ENCODE data around the gene FZD10. TPM values are rescaled to one million over a fixed set of nuclear protein-coding genes. Genes with fewer than 3 reads are reported as not detected.

FZD10 gene
- total RNA-seq, 1 experiment from 2014 or later: not detected

GRCh38 chr12:130122356-130122755 is 39.9 kb upstream of the FZD10 start:
- intact Hi-C loops (cut with micrococcal nuclease): no loop called here
- no TSS peak for BruUV-seq (replicated peaks)
- Histone ChIP-seq H4K20me1 (ENCODE audit: insufficient read depth) (no peaks in the 10 kb centered on the region), H3K4me3 (replicated peaks in 1 of 2; ENCODE audit: low read depth in 1 of 2, low read length in 2 of 2) (no peak overlapping the region), H2AFZ (ENCODE audit: low read depth, low read length, poor library complexity, severe bottlenecking) (no peak overlapping the region), H3K9ac (ENCODE audit: low read length) (no peak overlapping the region), H3K27ac (ENCODE audit: low read depth, low read length) (no peak overlapping the region), H3K4me2 (ENCODE audit: low read length) (no peak overlapping the region), H3K4me1 (ENCODE audit: control insufficient read depth in 1 of 2, insufficient read depth in 2 of 2, low read length in 2 of 2) (no peaks in the 10 kb centered on the region), H3K27me3 (ENCODE audit: insufficient read depth, low read length) (no peaks in the 10 kb centered on the region), H3K9me2 (ENCODE audit: insufficient read depth) (no peaks in the 10 kb centered on the region), H3K36me3 (ENCODE audit: control insufficient read depth in 1 of 2, insufficient read depth in 2 of 2, low read length in 2 of 2) (no peaks in the 10 kb centered on the region), H3K9me3 (ENCODE audit: control insufficient read depth in 1 of 2, insufficient read depth in 1 of 2, low read depth in 1 of 2, low read length in 2 of 2) (peaks cover 0 to 11% of the 10 kb centered on the region in 2 experiments; a peak in 2 of 4 replicates), H3K79me2 (ENCODE audit: insufficient read depth, low read length) (no peaks in the 10 kb centered on the region)
- no peak for ATAC-seq
- CTCF ChIA-PET: no interaction called here
- DNase-seq (ENCODE audit: low read depth, low spot score): no peak
- RAD21 ChIA-PET (ENCODE audit: low non-redundant PET in 1 of 2, low total read pairs in 2 of 2, uncharacterized antibody in 2 of 2, unreplicated experiment in 2 of 2): no interaction called here
- POLR2A ChIA-PET: no interaction called here
- no peak for TF ChIP-seq SRF (IDR thresholded peaks at IDR 0.05; ENCODE audit: low read depth)
- TF ChIP-seq RAD21 (IDR thresholded peaks at IDR 0.05; ENCODE audit: low read depth): no peak
- no peak for TF ChIP-seq ATF3 (IDR thresholded peaks at IDR 0.05)
- no peak for TF ChIP-seq JUND (IDR thresholded peaks at IDR 0.05)
- no peak for TF ChIP-seq EZH2phosphoT487 (IDR thresholded peaks at IDR 0.05; ENCODE audit: borderline replicate concordance)
- TF ChIP-seq ELF1 (IDR thresholded peaks at IDR 0.05; ENCODE audit: borderline replicate concordance, low read depth): no peak
- no peak for TF ChIP-seq ZFX (IDR thresholded peaks at IDR 0.05)

GRCh38 chr12:130124106-130124505 is 38.2 kb upstream of the FZD10 start:
- no peak overlapping the region for H3K9ac ChIP-seq (ENCODE audit: low read length)
- H3K79me2 ChIP-seq (ENCODE audit: insufficient read depth, low read length): no peaks in the 10 kb centered on the region
- no peak overlapping the region for H3K4me3 ChIP-seq (replicated peaks in 1 of 2; ENCODE audit: low read depth in 1 of 2, low read length in 2 of 2)
- ATAC-seq (no peak), DNase-seq (ENCODE audit: low read depth, low spot score) (no peak)
- TF ChIP-seq SRF (IDR thresholded peaks at IDR 0.05; ENCODE audit: low read depth) (no peak), ZBTB33 (IDR thresholded peaks at IDR 0.05; ENCODE audit: extremely low read depth, insufficient replicate concordance, low read length) (no peak), CEBPB (IDR thresholded peaks at IDR 0.05; ENCODE audit: low read depth) (no peak), SIN3A (IDR thresholded peaks at IDR 0.05; ENCODE audit: low read depth) (no peak), ZNF274 (IDR thresholded peaks at IDR 0.05; ENCODE audit: low read depth, low read length) (no peak), CTCF (IDR thresholded peaks at IDR 0.05 in 2 of 3, conservative IDR thresholded peaks at IDR 0.05 in 1 of 3; ENCODE audit: borderline replicate concordance in 1 of 3, insufficient read depth in 1 of 3, low read depth in 2 of 3, low read length in 2 of 3) (no peak), SP1 (IDR thresholded peaks at IDR 0.05; ENCODE audit: low read depth) (no peak), FOSL1 (IDR thresholded peaks at IDR 0.05; ENCODE audit: low read depth) (no peak), EZH2 (IDR thresholded peaks at IDR 0.05) (no peak), ATF3 (IDR thresholded peaks at IDR 0.05) (no peak), CBX3 (IDR thresholded peaks at IDR 0.05; ENCODE audit: low read depth) (no peak), YY1 (IDR thresholded peaks at IDR 0.05; ENCODE audit: extremely low read depth, insufficient replicate concordance, low read depth, low read length) (no peak), JUND (IDR thresholded peaks at IDR 0.05) (no peak), EZH2phosphoT487 (IDR thresholded peaks at IDR 0.05; ENCODE audit: borderline replicate concordance) (no peak), ZFX (IDR thresholded peaks at IDR 0.05) (no peak)
- no peak overlapping the region for H3K27ac ChIP-seq (ENCODE audit: low read depth, low read length)
- no peaks in the 10 kb centered on the region for H3K9me2 ChIP-seq (ENCODE audit: insufficient read depth)
- no TSS peak for BruUV-seq (replicated peaks)
- no peak overlapping the region for H3K4me2 ChIP-seq (ENCODE audit: low read length)
- RAD21 ChIA-PET (ENCODE audit: low non-redundant PET in 1 of 2, low total read pairs in 2 of 2, uncharacterized antibody in 2 of 2, unreplicated experiment in 2 of 2): no interaction called here
- no peaks in the 10 kb centered on the region for H3K36me3 ChIP-seq (ENCODE audit: control insufficient read depth in 1 of 2, insufficient read depth in 2 of 2, low read length in 2 of 2)
- H3K27me3 ChIP-seq (ENCODE audit: insufficient read depth, low read length): no peaks in the 10 kb centered on the region
- intact Hi-C loops (cut with micrococcal nuclease): no loop called here
- H3K9me3 ChIP-seq (ENCODE audit: control insufficient read depth in 1 of 2, insufficient read depth in 1 of 2, low read depth in 1 of 2, low read length in 2 of 2): peaks cover 0 to 11% of the 10 kb centered on the region in 2 experiments; a peak in 2 of 4 replicates
- H4K20me1 ChIP-seq (ENCODE audit: insufficient read depth): no peaks in the 10 kb centered on the region
- POLR2A ChIA-PET: no interaction called here
- H3K4me1 ChIP-seq (ENCODE audit: control insufficient read depth in 1 of 2, insufficient read depth in 2 of 2, low read length in 2 of 2): no peaks in the 10 kb centered on the region
- H2AFZ ChIP-seq (ENCODE audit: low read depth, low read length, poor library complexity, severe bottlenecking): no peak overlapping the region
- CTCF ChIA-PET: no interaction called here

Data from HCT116 (cell line).